ENCODE measurements around the gene DDC. TPM values are rescaled to one million over a fixed set of nuclear protein-coding genes. Genes with fewer than 3 reads are reported as not detected.

The DDC gene
- total and polyA plus RNA-seq, 4 donors = 0.23 to 3.1 (median 1.6) TPM

GRCh38 chr7:50409856-50410745 is 155.1 kb downstream of the DDC start:
- Histone ChIP-seq H3K9me3 (ENCODE audit: control insufficient read depth in 4 of 4, insufficient read depth in 3 of 4, low read length in 3 of 4) (peaks cover 0 to 1% (median 0%) of the 10 kb centered on the region in 4 donors), H3K4me3 (no peak overlapping the region), H3K27me3 (ENCODE audit: control insufficient read depth in 3 of 3, insufficient read depth in 3 of 3, low read length in 2 of 3) (peaks cover 0 to under 1% (median 0%) of the 10 kb centered on the region in 3 donors), H3K9ac (ENCODE audit: insufficient read depth in 1 of 2, low read length in 2 of 2) (no peak overlapping the region), H3K4me1 (ENCODE audit: control insufficient read depth in 5 of 5, insufficient read depth in 5 of 5, low read length in 5 of 5) (no peaks in the 10 kb centered on the region), H3K36me3 (ENCODE audit: control insufficient read depth in 4 of 4, insufficient read depth in 4 of 4, low read length in 4 of 4) (no peaks in the 10 kb centered on the region), H3K27ac (ENCODE audit: low read depth in 1 of 2, low read length in 1 of 2) (no peak overlapping the region)
- TF ChIP-seq CTCF (IDR thresholded peaks at IDR 0.05; ENCODE audit: control extremely low read depth, extremely low read depth) = no peak
- 47 to 66% methylated on average over 17 of the region's 17 CpGs for WGBS, 2 donors
- ATAC-seq (ENCODE audit: insufficient read depth, low FRiP score) = peak; percentile 13
- no peak for DNase-seq

Small RNA genes within 50 kb of the gene (small RNA-seq; reads per million reads assigned to genes)
- gene RNU6-1091P (ENCODE audit: low replicate concordance) = not detected

Other genes with a start within 250 kb of the DDC start
- 10 to 100 TPM in 1 of 2 donors, 1 to 10 TPM in 1; 7.6 to 17.0 TPM for gene FIGNL1, start 115.1 kb downstream of the DDC start, total RNA-seq
- gene FIGNL1, start 115.1 kb downstream of the DDC start, polyA plus RNA-seq = 1 to 10 TPM; 3.0 to 4.8 TPM
- gene GRB10, start 217.5 kb upstream of the DDC start, total RNA-seq = 10 to 100 TPM; 57.4 to 68.6 TPM
- gene GRB10, start 217.5 kb upstream of the DDC start, polyA plus RNA-seq = 10 to 100 TPM; 11.6 to 24.6 TPM